H1 (cell line): Measurements from ENCODE around the gene TAC4. TPM values are rescaled to one million over a fixed set of nuclear protein-coding genes. Genes with fewer than 3 reads are reported as not detected.

Source experiments
- HDAC2 ChIP-seq, 2 experiments: fragments of 300-600 bp in 1 of 2; sonication (generic) in 1 of 2; IDR thresholded peaks; 2 replicates each; pipeline ENCODE4 v1.6.1; 2011 to 2012; ENCODE audit warnings: low read depth in 2 of 2, low read length in 2 of 2, mild to moderate bottlenecking in 2 of 2, moderate library complexity in 2 of 2, borderline replicate concordance in 1 of 2, inconsistent platforms in 1 of 2
- NANOG ChIP-seq: IDR thresholded peaks from 2 replicates; pipeline ENCODE4 v1.6.1; 2011; ENCODE audit warnings: low read length, low read depth, mild to moderate bottlenecking, inconsistent platforms; ENCODE audit not compliant: insufficient read depth, poor library complexity, severe bottlenecking
- NRF1 ChIP-seq: IDR thresholded peaks from 2 replicates; pipeline ENCODE4 v1.6.1; 2011; ENCODE audit warnings: mild to moderate bottlenecking, low read depth, low read length, improper control_type of control experiment
- SAP30 ChIP-seq: fragments of 300-600 bp; sonication (generic); IDR thresholded peaks from 2 replicates; pipeline ENCODE4 v1.7.1; 2012; ENCODE audit warnings: low read length, moderate library complexity, mild to moderate bottlenecking, inconsistent platforms; ENCODE audit not compliant: insufficient read depth, insufficient replicate concordance
- polyA plus RNA-seq, 7 experiments: library from polyadenylated mRNA; depleted of rRNA in 3 of 7; stranded (reverse) in 5 of 7; unstranded in 2 of 7; fragments of >200 nt in 5 of 7; fragments of 200-250 nt in 2 of 7; gene quantifications; 1 replicate in 5 of 7; 2 replicates in 1 of 7; 4 replicates in 1 of 7; pipeline versions ENCODE4 v1.2.1 to v1.2.3, GENCODE V29; 2011 to 2013; ENCODE audit warnings: missing spikeins in 2 of 7, mixed read lengths in 2 of 7
- total RNA-seq: library from RNA; stranded (reverse); fragmentation: NEBNext Ultra II Directional; extraction: Animal tissue kit (Norgen Biotek cat#: 25700); gene quantifications from 2 replicates; pipeline ENCODE4 v1.2.1, GENCODE V29; 2021

The TAC4 gene
- total and polyA plus RNA-seq, 2 of the 8 experiments (the other 6 are each of a cell fraction or from before 2014, with no cell fraction given) = 0.15 TPM; not detected in 1

DNA sequence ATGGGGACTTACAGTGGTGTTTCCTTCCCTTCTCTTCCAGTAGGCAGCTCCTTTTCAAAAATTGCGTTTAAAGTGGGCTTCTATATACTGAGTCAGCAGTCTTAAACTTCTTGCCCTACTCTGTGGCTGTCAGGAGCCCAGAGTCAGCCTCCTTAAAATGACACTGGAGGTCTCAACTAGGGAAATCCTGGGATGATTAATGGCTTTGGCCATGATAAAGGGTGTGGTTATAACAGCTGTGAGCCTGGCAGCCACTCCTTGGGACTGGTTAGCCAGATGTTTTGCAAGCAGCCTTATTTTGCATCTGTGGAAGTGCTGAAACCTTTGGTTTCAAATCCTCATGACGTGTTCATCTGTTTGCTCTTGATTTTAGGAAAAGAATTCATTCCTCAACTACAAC is 25.0 kb downstream of the TAC4 start (continued):
- TF ChIP-seq SAP30 (no peak), NANOG (no peak), HDAC2 (IDR thresholded peaks at IDR 0.05; ENCODE audit: borderline replicate concordance in 1 of 2, low read depth in 2 of 2, low read length in 2 of 2) (no peak), NRF1 (no peak)
